ENCODE data around the gene CNTN4. TPM values are rescaled to one million over a fixed set of nuclear protein-coding genes. Genes with fewer than 3 reads are reported as not detected.

Gene CNTN4
- total RNA-seq, 1 experiment from 2014 or later = 51.3 TPM

- Histone ChIP-seq H3K4me1 (no peaks in the 10 kb centered on the region), H3K4me3 (ENCODE audit: low read depth, low read length) (no peak overlapping the region), H3K9me3 (no peaks in the 10 kb centered on the region), H3K27me3 (replicated peaks; ENCODE audit: control insufficient read depth, insufficient read depth, low read length) (no peaks in the 10 kb centered on the region), H3K36me3 (ENCODE audit: control insufficient read depth, insufficient read depth, low read length) (no peaks in the 10 kb centered on the region)
- DNase-seq = no peak
- intact Hi-C loops (cut with micrococcal nuclease; ENCODE audit: unreplicated experiment) = no loop called here
- Mint-ChIP-seq H3K27ac (ENCODE audit: unreplicated experiment) (no peak overlapping the region), H3K4me3 (ENCODE audit: unreplicated experiment) (no peak overlapping the region), H3K27me3 (ENCODE audit: insufficient read depth, unreplicated experiment) (no peaks in the 10 kb centered on the region), H3K36me3 (ENCODE audit: insufficient read depth, unreplicated experiment) (no peaks in the 10 kb centered on the region), H3K4me1 (ENCODE audit: low read depth, unreplicated experiment) (peaks cover 6% of the 10 kb centered on the region), H3K9me3 (ENCODE audit: unreplicated experiment) (no peaks in the 10 kb centered on the region)
- CTCF ChIA-PET = no interaction called here
- no peak for TF ChIP-seq CTCF (IDR thresholded peaks at IDR 0.05; ENCODE audit: insufficient read depth in 1 of 2, low read depth in 1 of 2, low read length in 1 of 2, severe bottlenecking in 1 of 2, unreplicated experiment in 1 of 2)
- POLR2A ChIA-PET = no interaction called here
- BruUV-seq (replicated peaks) = no TSS peak
These were observed 406.2 kb downstream of the CNTN4 start for GRCh38 chr3:2504912-2505311.

GRCh38 chr3:2506776-2507175, 408.1 kb downstream of the CNTN4 start:
- Mint-ChIP-seq H3K27me3 (ENCODE audit: insufficient read depth, unreplicated experiment) (no peaks in the 10 kb centered on the region), H3K4me1 (ENCODE audit: low read depth, unreplicated experiment) (peaks cover under 1% of the 10 kb centered on the region), H3K27ac (ENCODE audit: unreplicated experiment) (no peak overlapping the region), H3K36me3 (ENCODE audit: insufficient read depth, unreplicated experiment) (no peaks in the 10 kb centered on the region), H3K9me3 (ENCODE audit: unreplicated experiment) (no peaks in the 10 kb centered on the region), H3K4me3 (ENCODE audit: unreplicated experiment) (no peak overlapping the region)
- intact Hi-C loops (cut with micrococcal nuclease; ENCODE audit: unreplicated experiment) = no loop called here
- no peak for DNase-seq
- CTCF ChIA-PET = no interaction called here
- H3K4me1 ChIP-seq = no peaks in the 10 kb centered on the region
- no TSS peak for BruUV-seq (replicated peaks)
- POLR2A ChIA-PET = no interaction called here
- H3K36me3 ChIP-seq (ENCODE audit: control insufficient read depth, insufficient read depth, low read length) = no peaks in the 10 kb centered on the region
- no peaks in the 10 kb centered on the region for H3K27me3 ChIP-seq (replicated peaks; ENCODE audit: control insufficient read depth, insufficient read depth, low read length)
- no peak for TF ChIP-seq CTCF (IDR thresholded peaks at IDR 0.05; ENCODE audit: insufficient read depth in 1 of 2, low read depth in 1 of 2, low read length in 1 of 2, severe bottlenecking in 1 of 2, unreplicated experiment in 1 of 2)
- H3K4me3 ChIP-seq (ENCODE audit: low read depth, low read length) = no peak overlapping the region
- no peaks in the 10 kb centered on the region for H3K9me3 ChIP-seq

GRCh38 chr3:2510591-2511145, 412.0 kb downstream of the CNTN4 start:
- H3K27me3 ChIP-seq (replicated peaks; ENCODE audit: control insufficient read depth, insufficient read depth, low read length) = no peaks in the 10 kb centered on the region
- ChIA-PET CTCF (no interaction called here), POLR2A (no interaction called here)
- intact Hi-C loops (cut with micrococcal nuclease; ENCODE audit: unreplicated experiment) = no loop called here
- no peaks in the 10 kb centered on the region for H3K4me1 ChIP-seq
- Mint-ChIP-seq H3K27me3 (ENCODE audit: insufficient read depth, unreplicated experiment) (peaks cover 3% of the 10 kb centered on the region), H3K9me3 (ENCODE audit: unreplicated experiment) (no peaks in the 10 kb centered on the region), H3K27ac (ENCODE audit: unreplicated experiment) (no peak overlapping the region), H3K36me3 (ENCODE audit: insufficient read depth, unreplicated experiment) (no peaks in the 10 kb centered on the region), H3K4me3 (ENCODE audit: unreplicated experiment) (no peak overlapping the region), H3K4me1 (ENCODE audit: low read depth, unreplicated experiment) (peaks cover 7% of the 10 kb centered on the region)
- no peak overlapping the region for H3K4me3 ChIP-seq (ENCODE audit: low read depth, low read length)
- no TSS peak for BruUV-seq (replicated peaks)
- DNase-seq = no peak
- no peak for TF ChIP-seq CTCF (IDR thresholded peaks at IDR 0.05; ENCODE audit: insufficient read depth in 1 of 2, low read depth in 1 of 2, low read length in 1 of 2, severe bottlenecking in 1 of 2, unreplicated experiment in 1 of 2)
- H3K9me3 ChIP-seq = no peaks in the 10 kb centered on the region
- no peaks in the 10 kb centered on the region for H3K36me3 ChIP-seq (ENCODE audit: control insufficient read depth, insufficient read depth, low read length)
